Epithelial cell of alveolus of lung (primary cell): ENCODE data around the gene SLC6A18. TPM values are rescaled to one million over a fixed set of nuclear protein-coding genes. Genes with fewer than 3 reads are reported as not detected.

ENCODE experiments used
- total RNA-seq: library from RNA; depleted of rRNA; stranded (reverse); fragments of >200 nt; gene quantifications from 2 replicates; pipeline ENCODE4 v1.2.1, GENCODE V29; 2015

Gene SLC6A18, protein sequence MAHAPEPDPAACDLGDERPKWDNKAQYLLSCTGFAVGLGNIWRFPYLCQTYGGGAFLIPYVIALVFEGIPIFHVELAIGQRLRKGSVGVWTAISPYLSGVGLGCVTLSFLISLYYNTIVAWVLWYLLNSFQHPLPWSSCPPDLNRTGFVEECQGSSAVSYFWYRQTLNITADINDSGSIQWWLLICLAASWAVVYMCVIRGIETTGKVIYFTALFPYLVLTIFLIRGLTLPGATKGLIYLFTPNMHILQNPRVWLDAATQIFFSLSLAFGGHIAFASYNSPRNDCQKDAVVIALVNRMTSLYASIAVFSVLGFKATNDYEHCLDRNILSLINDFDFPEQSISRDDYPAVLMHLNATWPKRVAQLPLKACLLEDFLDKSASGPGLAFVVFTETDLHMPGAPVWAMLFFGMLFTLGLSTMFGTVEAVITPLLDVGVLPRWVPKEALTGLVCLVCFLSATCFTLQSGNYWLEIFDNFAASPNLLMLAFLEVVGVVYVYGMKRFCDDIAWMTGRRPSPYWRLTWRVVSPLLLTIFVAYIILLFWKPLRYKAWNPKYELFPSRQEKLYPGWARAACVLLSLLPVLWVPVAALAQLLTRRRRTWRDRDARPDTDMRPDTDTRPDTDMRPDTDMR
- total RNA-seq = not detected in 2 replicates

DNA sequence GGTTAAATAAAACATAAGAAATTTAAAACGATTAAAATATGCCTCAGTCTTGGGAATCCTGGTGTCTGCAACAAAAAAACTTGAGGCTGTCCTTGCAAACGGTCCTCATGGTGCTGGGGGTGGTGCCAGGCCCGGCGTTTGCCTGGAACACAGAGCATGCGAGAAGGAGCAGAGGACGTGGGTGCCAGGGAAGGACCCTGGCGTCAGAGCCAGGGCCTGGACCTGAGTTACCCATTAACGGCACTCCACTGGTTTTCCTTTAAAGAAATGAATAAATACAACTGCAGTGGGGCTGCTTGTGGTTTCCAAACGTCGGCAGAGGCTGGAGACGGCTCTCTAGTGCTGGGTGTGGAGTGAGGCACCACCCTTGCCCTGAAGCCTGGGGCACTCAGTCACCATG is at the start of gene SLC6A18:
Gene SLC6A18, plus strand, starts transcription at position 301 of the 400 bp plus-strand sequence. Its CDS starts 97 bp downstream, at position 398.

DNA sequence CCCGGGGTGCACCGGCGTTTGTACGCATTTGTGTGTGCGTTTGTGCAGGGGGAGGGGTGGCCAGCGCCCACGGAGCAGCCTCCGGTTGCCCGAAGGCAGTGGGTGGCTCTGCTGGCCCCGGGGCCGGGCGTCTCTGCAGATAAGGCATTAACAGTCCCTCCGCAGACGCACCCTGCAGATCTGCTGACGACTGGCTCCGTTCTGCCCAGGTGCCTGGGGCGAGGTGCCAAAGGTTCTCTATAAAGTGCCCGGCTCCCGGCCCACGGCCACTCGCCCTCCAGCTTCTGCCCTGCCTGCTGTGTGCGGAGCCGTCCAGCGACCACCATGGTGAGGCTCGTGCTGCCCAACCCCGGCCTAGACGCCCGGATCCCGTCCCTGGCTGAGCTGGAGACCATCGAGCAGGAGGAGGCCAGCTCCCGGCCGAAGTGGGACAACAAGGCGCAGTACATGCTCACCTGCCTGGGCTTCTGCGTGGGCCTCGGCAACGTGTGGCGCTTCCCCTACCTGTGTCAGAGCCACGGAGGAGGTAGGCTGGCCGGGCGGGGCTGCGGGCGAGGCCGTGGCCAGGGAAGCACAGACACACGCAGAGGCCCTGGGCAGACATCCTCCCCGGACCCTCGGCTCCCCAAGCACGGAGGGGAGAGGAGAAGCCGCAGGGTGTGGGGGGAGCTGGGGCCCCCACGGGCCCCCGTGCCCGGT is 23.7 kb upstream of the SLC6A18 start, which contains the start of gene SLC6A19:
Gene SLC6A19, plus strand, starts transcription at position 269 of the 699 bp plus-strand sequence. Its CDS starts 56 bp downstream, at position 325.

DNA sequence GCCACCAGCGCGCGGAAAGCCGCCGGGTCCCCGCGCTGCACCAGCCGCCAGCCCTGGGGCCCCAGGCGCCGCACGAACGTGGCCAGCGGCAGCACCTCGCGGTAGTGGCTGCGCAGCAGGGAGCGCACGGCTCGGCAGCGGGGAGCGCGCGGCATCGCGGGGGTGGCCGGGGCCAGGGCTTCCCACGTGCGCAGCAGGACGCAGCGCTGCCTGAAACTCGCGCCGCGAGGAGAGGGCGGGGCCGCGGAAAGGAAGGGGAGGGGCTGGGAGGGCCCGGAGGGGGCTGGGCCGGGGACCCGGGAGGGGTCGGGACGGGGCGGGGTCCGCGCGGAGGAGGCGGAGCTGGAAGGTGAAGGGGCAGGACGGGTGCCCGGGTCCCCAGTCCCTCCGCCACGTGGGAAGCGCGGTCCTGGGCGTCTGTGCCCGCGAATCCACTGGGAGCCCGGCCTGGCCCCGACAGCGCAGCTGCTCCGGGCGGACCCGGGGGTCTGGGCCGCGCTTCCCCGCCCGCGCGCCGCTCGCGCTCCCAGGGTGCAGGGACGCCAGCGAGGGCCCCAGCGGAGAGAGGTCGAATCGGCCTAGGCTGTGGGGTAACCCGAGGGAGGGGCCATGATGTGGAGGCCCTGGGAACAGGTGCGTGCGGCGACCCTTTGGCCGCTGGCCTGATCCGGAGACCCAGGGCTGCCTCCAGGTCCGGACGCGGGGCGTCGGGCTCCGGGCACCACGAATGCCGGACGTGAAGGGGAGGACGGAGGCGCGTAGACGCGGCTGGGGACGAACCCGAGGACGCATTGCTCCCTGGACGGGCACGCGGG is 69.9 kb downstream of the SLC6A18 start, which contains the start of gene TERT:
Gene TERT, minus strand, starts transcription at position 234 of the 815 bp plus-strand sequence. Its CDS starts 79 bp downstream, at position 155.

Other genes starting within 250 kb of the SLC6A18 start
- 2.1 and 102 TPM in 2 replicates for gene NKD2, start 216.6 kb upstream of the SLC6A18 start, total RNA-seq
- gene SLC12A7, start 113.3 kb upstream of the SLC6A18 start, total RNA-seq = 8.1 and 26.0 TPM in 2 replicates
- not detected in 2 replicates for gene SLC6A19, start 23.8 kb upstream of the SLC6A18 start, total RNA-seq
- not detected in 2 replicates for gene TERT, start 69.7 kb downstream of the SLC6A18 start, total RNA-seq
- gene CLPTM1L, start 119.7 kb downstream of the SLC6A18 start, total RNA-seq = 91.5 and 115 TPM in 2 replicates
- not detected in 2 replicates for gene SLC6A3, start 220.1 kb downstream of the SLC6A18 start, total RNA-seq